Measurements from ENCODE around the gene SPATA31C2. TPM values are rescaled to one million over a fixed set of nuclear protein-coding genes. Genes with fewer than 3 reads are reported as not detected.

The SPATA31C2 gene
- total and polyA plus RNA-seq, 8 donors, result not detected

GRCh38 chr9:88090151-88090581 is 48.1 kb downstream of the SPATA31C2 start:
- Histone ChIP-seq H3K27ac (no peak overlapping the region), H3K27me3 (no peaks in the 10 kb centered on the region), H3K9me3 (no peaks in the 10 kb centered on the region), H3K4me1 (no peaks in the 10 kb centered on the region), H3K4me3 (no peak overlapping the region), H3K36me3 (no peaks in the 10 kb centered on the region)
- 32 to 79% (median 38%) methylated on average over 4 of the region's 4 CpGs for WGBS, 5 donors
- DNase-seq, result peak; percentile 29 to 50
- TF ChIP-seq CTCF (IDR thresholded peaks at IDR 0.05) (no peak), POLR2AphosphoS5 (IDR thresholded peaks at IDR 0.05) (no peak), EP300 (IDR thresholded peaks at IDR 0.05) (no peak), POLR2A (IDR thresholded peaks at IDR 0.05) (no peak)
- intact Hi-C loops (cut with DNase I; ENCODE audit: low total_unique reads), result no loop called here

GRCh38 chr9:88087906-88088305 is 50.4 kb downstream of the SPATA31C2 start:
- intact Hi-C loops (cut with DNase I; ENCODE audit: low total_unique reads), result no loop called here
- Histone ChIP-seq H3K27me3 (no peaks in the 10 kb centered on the region), H3K27ac (no peak overlapping the region), H3K36me3 (no peaks in the 10 kb centered on the region), H3K4me1 (no peaks in the 10 kb centered on the region), H3K9me3 (peaks cover 0 to 4% (median 0%) of the 10 kb centered on the region in 4 donors), H3K4me3 (no peak overlapping the region)
- no peak for DNase-seq
- TF ChIP-seq POLR2AphosphoS5 (IDR thresholded peaks at IDR 0.05) (no peak), CTCF (IDR thresholded peaks at IDR 0.05) (no peak), POLR2A (IDR thresholded peaks at IDR 0.05) (no peak)
- WGBS, 5 donors, result 81 to 87% (median 84%) methylated on average over 6 of the region's 6 CpGs

GRCh38 chr9:88085476-88085875 is 52.8 kb downstream of the SPATA31C2 start:
- Histone ChIP-seq H3K9me3 (peaks cover 0 to 8% (median 0%) of the 10 kb centered on the region in 4 donors), H3K27me3 (no peaks in the 10 kb centered on the region), H3K4me3 (no peak overlapping the region), H3K36me3 (no peaks in the 10 kb centered on the region), H3K27ac (no peak overlapping the region), H3K4me1 (no peaks in the 10 kb centered on the region)
- TF ChIP-seq POLR2AphosphoS5 (IDR thresholded peaks at IDR 0.05), result no peak
- TF ChIP-seq POLR2A (IDR thresholded peaks at IDR 0.05), result no peak
- TF ChIP-seq EP300 (IDR thresholded peaks at IDR 0.05), result no peak
- TF ChIP-seq CTCF (IDR thresholded peaks at IDR 0.05), result no peak
- DNase-seq, result no peak
- intact Hi-C loops (cut with DNase I; ENCODE audit: low total_unique reads), result no loop called here
- WGBS, 5 donors, result 83 to 93% (median 88%) methylated on average over 5 of the region's 5 CpGs

- Histone ChIP-seq H3K27ac (no peak overlapping the region), H3K4me1 (no peaks in the 10 kb centered on the region), H3K27me3 (no peaks in the 10 kb centered on the region), H3K4me3 (no peak overlapping the region), H3K9me3 (peaks cover 0 to 8% (median 0%) of the 10 kb centered on the region in 4 donors), H3K36me3 (no peaks in the 10 kb centered on the region)
- DNase-seq, result no peak
- TF ChIP-seq EP300 (IDR thresholded peaks at IDR 0.05) (no peak), POLR2A (IDR thresholded peaks at IDR 0.05) (no peak), POLR2AphosphoS5 (IDR thresholded peaks at IDR 0.05) (no peak), CTCF (IDR thresholded peaks at IDR 0.05) (no peak)
- 82 to 87% (median 86%) methylated on average over 5 of the region's 5 CpGs for WGBS, 5 donors
- intact Hi-C loops (cut with DNase I; ENCODE audit: low total_unique reads), result no loop called here
These were observed 53.7 kb downstream of the SPATA31C2 start for GRCh38 chr9:88084357-88085183.

Other genes starting within 250 kb of the SPATA31C2 start
- not detected for gene SPATA31C1, start 220.5 kb downstream of the SPATA31C2 start, total RNA-seq
- gene SPATA31C1, start 220.5 kb downstream of the SPATA31C2 start, polyA plus RNA-seq, result not detected
- 10 to 100 TPM in 1 of 5 donors, 1 to 10 TPM in 4; 3.3 to 54.3 (median 5.8) TPM for gene CDK20, start 163.9 kb downstream of the SPATA31C2 start, total RNA-seq
- 1 to 10 TPM; 3.1 to 5.6 (median 3.1) TPM for gene CDK20, start 163.9 kb downstream of the SPATA31C2 start, polyA plus RNA-seq
- 100 to 1,000 TPM in 1 of 5 donors, 10 to 100 TPM in 4; 26.1 to 120 (median 50.7) TPM for gene SPIN1, start 250.0 kb upstream of the SPATA31C2 start, total RNA-seq
- gene SPIN1, start 250.0 kb upstream of the SPATA31C2 start, polyA plus RNA-seq, result 10 to 100 TPM; 18.3 to 38.3 (median 25.9) TPM